RWPE1 (cell line): ENCODE results near the gene TACC2.
"Not testable (repeated sequence)": the region's sequence is repeated elsewhere in the genome, so short reads cannot be mapped to it uniquely, and the experiment has no call there.

Experiments
- CTCF ChIA-PET: fragments of 350-600 bp; sonication (Branson Sonifier 250); formaldehyde crosslinking; extraction: SDS; loops from one replicate; lab custom pipeline; 2021; lab: Yijun Ruan, JAX
- POLR2A ChIA-PET: fragments of 400-600 bp; formaldehyde crosslinking; extraction: SDS; loops from one replicate; lab custom pipeline; 2020; ENCODE audit warnings: antibody characterized with exemption; ENCODE audit not compliant: low non-redundant PET; lab: Yijun Ruan, JAX
- DNase-seq: peaks from one replicate; pipeline ENCODE4 v3.0.0; 2012; ENCODE audit warnings: low spot score
- H3K27ac ChIP-seq: fragments of 450-650 bp; 2 replicates; pipeline ENCODE4 v1.5.1; 2017
- TF ChIP-seq, protein P1 (sequence below): fragments of 450-650 bp; conservative IDR thresholded peaks from 2 replicates; pipeline ENCODE4 v1.5.1; 2017; ENCODE audit warnings: low read depth, mild to moderate bottlenecking

TACC2 gene

GRCh38 chr10:122013311-122013780 is 24.4 kb downstream of the TACC2 start:
- no peak overlapping the region for H3K27ac ChIP-seq
- ChIA-PET CTCF (interaction anchor here (1.2 kb wide), 1 partner anchor 38 kb away, joined by 3 read pairs; no protein-coding TSS in a partner anchor), POLR2A (interaction anchor here (1.1 kb wide), 1 partner anchor 39 kb away, joined by 3 read pairs; no protein-coding TSS in a partner anchor)
- TF ChIP-seq, protein P1, sequence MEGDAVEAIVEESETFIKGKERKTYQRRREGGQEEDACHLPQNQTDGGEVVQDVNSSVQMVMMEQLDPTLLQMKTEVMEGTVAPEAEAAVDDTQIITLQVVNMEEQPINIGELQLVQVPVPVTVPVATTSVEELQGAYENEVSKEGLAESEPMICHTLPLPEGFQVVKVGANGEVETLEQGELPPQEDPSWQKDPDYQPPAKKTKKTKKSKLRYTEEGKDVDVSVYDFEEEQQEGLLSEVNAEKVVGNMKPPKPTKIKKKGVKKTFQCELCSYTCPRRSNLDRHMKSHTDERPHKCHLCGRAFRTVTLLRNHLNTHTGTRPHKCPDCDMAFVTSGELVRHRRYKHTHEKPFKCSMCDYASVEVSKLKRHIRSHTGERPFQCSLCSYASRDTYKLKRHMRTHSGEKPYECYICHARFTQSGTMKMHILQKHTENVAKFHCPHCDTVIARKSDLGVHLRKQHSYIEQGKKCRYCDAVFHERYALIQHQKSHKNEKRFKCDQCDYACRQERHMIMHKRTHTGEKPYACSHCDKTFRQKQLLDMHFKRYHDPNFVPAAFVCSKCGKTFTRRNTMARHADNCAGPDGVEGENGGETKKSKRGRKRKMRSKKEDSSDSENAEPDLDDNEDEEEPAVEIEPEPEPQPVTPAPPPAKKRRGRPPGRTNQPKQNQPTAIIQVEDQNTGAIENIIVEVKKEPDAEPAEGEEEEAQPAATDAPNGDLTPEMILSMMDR, result no peak
- DNase-seq, result no peak

GRCh38 chr10:122014652-122015248 is 25.8 kb downstream of the TACC2 start:
- POLR2A ChIA-PET, result interaction anchor here (1.1 kb wide), 1 partner anchor 41 kb away, joined by 3 read pairs; no protein-coding TSS in a partner anchor
- CTCF ChIA-PET, result interaction anchor here (0.6 to 1.2 kb wide), 4 partner anchors 22 to 47 kb away, joined by 3 to 6 read pairs (median 3); no protein-coding TSS in a partner anchor
- H3K27ac ChIP-seq, result no peak overlapping the region
- no peak for DNase-seq
- TF ChIP-seq, protein P1, result no peak

DNA sequence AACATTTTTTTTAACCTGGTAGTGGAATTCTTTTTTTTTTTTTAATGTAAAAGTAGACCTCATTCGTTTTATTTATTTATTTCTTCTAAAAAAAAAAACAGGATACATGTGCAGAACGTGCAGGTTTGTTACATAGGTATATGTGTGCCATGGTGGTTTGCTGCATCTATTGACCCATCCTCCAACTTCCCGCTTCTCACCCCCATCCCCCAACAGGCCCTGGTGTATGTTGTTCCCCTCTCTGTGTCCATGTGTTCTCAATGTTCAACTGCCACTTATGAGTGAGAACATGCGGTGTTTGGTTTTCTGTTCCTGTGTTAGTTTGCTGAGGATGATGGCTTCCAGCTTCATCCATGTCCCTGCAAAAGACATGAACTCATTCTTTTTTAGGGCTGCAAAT is 29.0 kb downstream of the TACC2 start:
- POLR2A ChIA-PET, DNase-seq, H3K27ac ChIP-seq: not testable (repeated sequence)

DNA sequence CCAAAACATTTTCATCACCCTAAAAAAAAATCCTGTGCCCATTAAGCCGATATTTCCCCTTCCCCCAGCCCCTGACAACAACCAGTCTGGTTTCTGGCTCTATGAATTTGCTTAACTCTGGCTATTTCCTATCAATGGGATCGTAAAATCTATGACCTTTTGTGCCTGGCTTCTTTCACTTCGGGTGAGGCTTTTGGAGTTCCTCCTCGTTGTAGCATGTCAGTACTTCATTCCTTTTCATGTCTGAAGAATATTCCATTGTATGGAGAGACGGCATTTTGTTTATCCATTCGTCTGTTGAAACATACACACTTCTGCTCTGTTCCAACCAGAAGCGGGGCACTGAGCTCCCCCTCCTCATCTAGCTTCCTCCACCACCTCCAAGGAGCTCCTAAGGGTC is 29.5 kb downstream of the TACC2 start:
- no peak for DNase-seq
- ChIA-PET CTCF (no interaction called here), POLR2A (no interaction called here)
- H3K27ac ChIP-seq, result peak overlapping the region; percentile 75; the same call in 1 of the 2 replicates
- TF ChIP-seq, protein P1, result no peak

More for the DNA sequence above, 29.0 kb downstream of the TACC2 start:
- CTCF ChIA-PET, result interaction anchor here (0.6 kb wide), 1 partner anchor 95 kb away, joined by 4 read pairs; no protein-coding TSS in a partner anchor

DNA sequence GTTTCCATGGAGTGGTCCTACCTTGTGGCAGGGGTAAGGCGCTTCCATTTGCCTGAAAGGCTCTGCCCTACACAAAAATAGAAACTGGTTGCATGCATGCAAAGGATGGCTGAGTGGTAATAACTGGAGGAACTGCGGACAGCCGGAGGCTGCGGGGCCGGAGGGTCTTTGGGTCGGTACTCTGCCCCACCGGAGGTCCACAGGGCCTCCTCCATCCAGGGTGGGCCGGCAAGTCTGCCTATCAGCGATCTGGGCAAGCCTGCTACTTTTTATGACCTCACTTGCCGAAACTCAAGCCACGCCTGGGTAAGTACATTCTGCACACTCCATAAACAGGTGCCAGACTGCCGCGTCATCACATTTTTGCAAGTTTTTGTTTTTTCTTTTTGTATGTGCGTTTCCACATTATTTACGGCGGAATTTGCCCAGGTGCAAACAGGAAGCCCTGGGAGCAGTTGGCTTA is 30.0 kb downstream of the TACC2 start:
- TF ChIP-seq, protein P1, result no peak
- ChIA-PET POLR2A (no interaction called here), CTCF (no interaction called here)
- DNase-seq, result peak; percentile 78
- H3K27ac ChIP-seq, result peak overlapping the region; percentile 75

- peak; percentile 80 for DNase-seq
- TF ChIP-seq, protein P1, result no peak
- POLR2A ChIA-PET, result no interaction called here
- H3K27ac ChIP-seq, result peak overlapping the region; percentile 75
- CTCF ChIA-PET, result interaction anchor here (0.6 to 1.1 kb wide), 2 partner anchors 9 to 93 kb away, joined by 3 to 5 read pairs; no protein-coding TSS in a partner anchor
Measured at GRCh38 chr10:122019414-122019975, 30.5 kb downstream of the TACC2 start.
